Endothelial cell of umbilical vein (primary cell): Measurements from ENCODE around the gene PKP3. TPM values are rescaled to one million over a fixed set of nuclear protein-coding genes. Genes with fewer than 3 reads are reported as not detected.

Experiments
- BruUV-seq: library from RNA; stranded (reverse); fragments of 400-500 nt; replicated peaks from 2 replicates; lab custom pipeline; 2021; lab: Mats Ljungman, UMichigan
- CTCF ChIA-PET: fragments of 300-600, 350-600 bp; sonication (Branson Sonifier 250); formaldehyde crosslinking; loops from one replicate; lab custom pipeline; 2021; ENCODE audit warnings: antibody characterized with exemption, inconsistent platforms; lab: Charles Lee
- POLR2A ChIA-PET: fragments of 300-600, 350-600 bp; sonication (Branson Sonifier 250); formaldehyde crosslinking; loops from one replicate; lab custom pipeline; 2021; ENCODE audit warnings: antibody characterized with exemption, inconsistent platforms; lab: Charles Lee
- DNase-seq: peaks from one replicate; pipeline ENCODE4 v3.0.0-alpha.2; 2011; ENCODE audit warnings: low read depth, low spot score
- FAIRE-seq: peaks from 2 replicates; lab custom pipeline; 2011; peaks lifted over from hg19 to GRCh38; lab: Jason Lieb, UNC
- H2AFZ ChIP-seq: 2 replicates; pipeline ENCODE4 v1.6.0; 2012; ENCODE audit warnings: low read depth, low read length, control low read depth, inconsistent platforms
- H3K27ac ChIP-seq: 2 replicates; pipeline ENCODE4 v1.5.1; 2011; ENCODE audit warnings: low read depth, mild to moderate bottlenecking, control low read depth, low read length, moderate library complexity; ENCODE audit not compliant: insufficient read depth
- H3K27me3 ChIP-seq, 2 experiments: 2 replicates each; pipeline versions ENCODE4 v1.6.0 to v1.6.1; 2011; ENCODE audit warnings: low read length in 2 of 2, mixed read lengths in 1 of 2; ENCODE audit not compliant: control insufficient read depth in 2 of 2, insufficient read depth in 2 of 2
- H3K36me3 ChIP-seq, 2 experiments: 2 replicates in 1 of 2; 3 replicates in 1 of 2; pipeline ENCODE4 v1.5.1; 2011; ENCODE audit warnings: low read length in 2 of 2, mild to moderate bottlenecking in 1 of 2, moderate library complexity in 1 of 2; ENCODE audit not compliant: control insufficient read depth in 2 of 2, insufficient read depth in 2 of 2; ENCODE audit errors: extremely low read depth in 1 of 2
- H3K4me1 ChIP-seq: 3 replicates; pipeline ENCODE4 v1.5.1; 2011; ENCODE audit warnings: mild to moderate bottlenecking, low read length; ENCODE audit not compliant: control insufficient read depth, insufficient read depth; ENCODE audit errors: extremely low read depth
- H3K4me2 ChIP-seq: 2 replicates; pipeline ENCODE4 v1.6.1; 2011; ENCODE audit warnings: low read length, control low read depth, mixed read lengths; ENCODE audit not compliant: insufficient read depth
- H3K4me3 ChIP-seq, 3 experiments: fragments of 200-600 bp in 1 of 3; sonication (generic), shearing (Covaris generic) in 1 of 3; replicated peaks in 1 of 3; 2 replicates each; pipeline ENCODE4 v1.5.1; 2011 to 2016; ENCODE audit warnings: control low read depth in 3 of 3, low read length in 3 of 3, mild to moderate bottlenecking in 2 of 3, inconsistent platforms in 1 of 3, low read depth in 1 of 3, moderate library complexity in 1 of 3; ENCODE audit not compliant: insufficient read depth in 1 of 3
- H3K79me2 ChIP-seq: 2 replicates; pipeline ENCODE4 v1.6.0; 2012; ENCODE audit warnings: low read length, inconsistent platforms; ENCODE audit not compliant: control insufficient read depth, insufficient read depth
- H3K9ac ChIP-seq: replicated peaks from 2 replicates; pipeline ENCODE3; 2011; ENCODE audit warnings: low read length, control low read depth; ENCODE audit not compliant: insufficient read depth; ENCODE audit errors: extremely low read depth
- H3K9me1 ChIP-seq: replicated peaks from 3 replicates; pipeline ENCODE4 v1.6.0; 2011; ENCODE audit warnings: mild to moderate bottlenecking, low read length; ENCODE audit not compliant: control insufficient read depth, insufficient read depth; ENCODE audit errors: extremely low read depth
- H3K9me3 ChIP-seq: replicated peaks from 2 replicates; pipeline ENCODE4 v1.5.1; 2012; ENCODE audit warnings: low read length, inconsistent platforms; ENCODE audit not compliant: control insufficient read depth, insufficient read depth
- H4K20me1 ChIP-seq: replicated peaks from 2 replicates; pipeline ENCODE3; 2011; ENCODE audit warnings: mild to moderate bottlenecking, low read length; ENCODE audit not compliant: control insufficient read depth, insufficient read depth; ENCODE audit errors: extremely low read depth
- CTCF ChIP-seq, 2 donors: IDR thresholded peaks; 1 replicate in 1 of 2; 2 replicates in 1 of 2; pipeline ENCODE4 v1.5.1; 2011; ENCODE audit warnings: low read length in 2 of 2, mild to moderate bottlenecking in 2 of 2, moderate library complexity in 2 of 2, control low read depth in 1 of 2, inconsistent platforms in 1 of 2, low read depth in 1 of 2; ENCODE audit not compliant: insufficient read depth in 1 of 2; ENCODE audit errors: extremely low read depth in 1 of 2
- EZH2 ChIP-seq: IDR thresholded peaks from 2 replicates; pipeline ENCODE4 v1.6.1; 2012; ENCODE audit warnings: borderline replicate concordance, low read depth, mild to moderate bottlenecking, moderate library complexity, low read length, inconsistent platforms; ENCODE audit not compliant: severe bottlenecking
- GATA2 ChIP-seq: IDR thresholded peaks from 2 replicates; pipeline ENCODE4 v1.7.0; 2011; ENCODE audit warnings: low read depth, mild to moderate bottlenecking, moderate library complexity, mixed read lengths, low read length; ENCODE audit not compliant: insufficient read length, insufficient read depth
- MYC ChIP-seq: IDR thresholded peaks from one replicate; pipeline ENCODE4 v1.6.1; 2011; ENCODE audit warnings: mild to moderate bottlenecking, low read depth, low read length
- POLR2A ChIP-seq: IDR thresholded peaks from 2 replicates; pipeline ENCODE4 v1.6.1; 2012; ENCODE audit warnings: low read depth, mild to moderate bottlenecking, control low read depth, low read length
- POLR2AphosphoS5 ChIP-seq: IDR thresholded peaks from 2 replicates; pipeline ENCODE4 v1.6.1; 2012; ENCODE audit warnings: low read depth, mild to moderate bottlenecking, control low read depth, low read length, moderate library complexity; ENCODE audit not compliant: insufficient read depth
- dilution Hi-C: fragments of 300-500 bp; cut with MboI; formaldehyde crosslinking; loops from one replicate; pipeline ENCODE4 v1.15.0; 2019; ENCODE audit warnings: low sequenced_read_pairs; ENCODE audit not compliant: extremely low pct_ligation_motif_present
- intact Hi-C: fragments of 100-400 bp; cut with micrococcal nuclease; formaldehyde crosslinking; loops from one replicate; pipeline ENCODE4 v1.10.0; 2022
- polyA plus RNA-seq, 4 experiments: library from polyadenylated mRNA; depleted of rRNA in 3 of 4; stranded (reverse) in 3 of 4; unstranded in 1 of 4; fragments of >200 nt; gene quantifications; 2 replicates each; pipeline versions ENCODE4 v1.2.1 to v1.2.3, GENCODE V29; 2011 to 2012; ENCODE audit warnings: missing spikeins in 1 of 4
- total RNA-seq: library from RNA; stranded (reverse); gene quantifications from 2 replicates; pipeline ENCODE4 v1.2.3, GENCODE V29; 2021
- TF ChIP-seq, protein P1 (sequence below): IDR thresholded peaks from 2 replicates; pipeline ENCODE4 v1.6.1; 2011; ENCODE audit not compliant: insufficient read depth, insufficient read length

PKP3 gene
- total and polyA plus RNA-seq, 2 donors (not counting 3 experiments of a cell fraction or from before 2014, with no cell fraction given), result 0.27 to 0.59 TPM

GRCh38 chr11:447923-448731, 54.1 kb downstream of the PKP3 start:
- peak; percentile 89 for FAIRE-seq

More at GRCh38 chr11:447923-448731, 54.1 kb downstream of the PKP3 start:
- TSS peak; percentile 45 for BruUV-seq
- H3K27ac ChIP-seq, result peak overlapping the region; percentile 34
- POLR2A ChIA-PET, result interaction anchor here (1.4 kb wide), 1 partner anchor 59 kb away, joined by 3 read pairs; the partner anchor contains the start of gene RNH1
- peak overlapping the region; percentile 68 for H3K4me2 ChIP-seq
- TF ChIP-seq CTCF (IDR thresholded peaks at IDR 0.05; ENCODE audit: extremely low read depth in 1 of 2, insufficient read depth in 1 of 2, low read depth in 1 of 2, low read length in 2 of 2) (peak; percentile 85 to 86), POLR2A (peak; percentile 82), POLR2AphosphoS5 (peak; percentile 86), EZH2 (no peak), MYC (peak; percentile 45), GATA2 (no peak)
- TF ChIP-seq, protein P1, sequence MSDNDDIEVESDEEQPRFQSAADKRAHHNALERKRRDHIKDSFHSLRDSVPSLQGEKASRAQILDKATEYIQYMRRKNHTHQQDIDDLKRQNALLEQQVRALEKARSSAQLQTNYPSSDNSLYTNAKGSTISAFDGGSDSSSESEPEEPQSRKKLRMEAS, result peak; percentile 99
- H3K9ac ChIP-seq, result peak overlapping the region; percentile 30
- H3K9me1 ChIP-seq, result no peaks in the 10 kb centered on the region
- H3K36me3 ChIP-seq, result peaks cover 0 to 7% of the 10 kb centered on the region in 2 experiments
- H3K79me2 ChIP-seq, result peaks cover 30% of the 10 kb centered on the region
- CTCF ChIA-PET, result interaction anchor here (0.7 to 4.3 kb wide), 30 partner anchors 8 to 241 kb away, joined by 3 to 57 read pairs (median 6); partner anchors contain the start of genes BET1L, IFITM2, RIC8A and SIGIRR
- H3K4me3 ChIP-seq, result peak overlapping the region; percentile 7 to 58 (median 8)
- intact Hi-C loops (loop anchor here (1.0 to 5.0 kb wide), 6 partner anchors 33 to 241 kb away; partner anchors contain the start of genes BET1L and RIC8A), dilution Hi-C loops (no loop called here)
- H3K9me3 ChIP-seq, result no peaks in the 10 kb centered on the region
- peaks cover 0 to 2% of the 10 kb centered on the region in 2 experiments for H3K27me3 ChIP-seq
- DNase-seq, result peak; percentile 91
- H4K20me1 ChIP-seq, result no peaks in the 10 kb centered on the region
- peaks cover 14% of the 10 kb centered on the region for H3K4me1 ChIP-seq
- peak overlapping the region; percentile 31 for H2AFZ ChIP-seq
